SU-DHL-6 (cell line): ENCODE results near the gene DNAJB2.
"Not testable (repeated sequence)": the region's sequence is repeated elsewhere in the genome, so short reads cannot be mapped to it uniquely, and the experiment has no call there.

Experiments
- H2AFZ ChIP-seq: fragments of 200-600 bp; sonication (generic); 2 replicates; pipeline ENCODE4 v1.6.1; 2014; ENCODE audit warnings: low read depth, mild to moderate bottlenecking, moderate library complexity, mixed read lengths, antibody characterized with exemption, low read length; ENCODE audit not compliant: severe bottlenecking
- H3F3A ChIP-seq: fragments of 200-600 bp; shearing (Covaris generic); 2 replicates; pipeline ENCODE4 v1.6.0; 2016; ENCODE audit warnings: antibody characterized with exemption, mild to moderate bottlenecking; ENCODE audit not compliant: insufficient read depth
- H3K27ac ChIP-seq: fragments of 200-600 bp; sonication (generic); 2 replicates; pipeline ENCODE4 v1.5.1; 2016; ENCODE audit warnings: low read depth, mild to moderate bottlenecking, low read length, moderate library complexity, mixed read lengths
- H3K27me3 ChIP-seq: fragments of 200-600 bp; sonication (generic), shearing (Covaris generic); 2 replicates; pipeline ENCODE4 v1.6.0; 2014; ENCODE audit warnings: mild to moderate bottlenecking, low read length
- H3K36me3 ChIP-seq: fragments of 200-600 bp; sonication (generic); 2 replicates; pipeline ENCODE4 v1.6.1; 2014; ENCODE audit warnings: mild to moderate bottlenecking, low read length, mixed read lengths
- H3K4me2 ChIP-seq: fragments of 300-600, 200-600 bp; shearing (Covaris generic), sonication (generic); 2 replicates; pipeline ENCODE4 v1.6.0; 2014; ENCODE audit warnings: low read length, low read depth, mild to moderate bottlenecking; ENCODE audit not compliant: poor library complexity, severe bottlenecking
- H3K4me3 ChIP-seq: fragments of 200-600 bp; sonication (generic); 2 replicates; pipeline ENCODE4 v1.5.1; 2014; ENCODE audit warnings: antibody characterized with exemption, low read length, mild to moderate bottlenecking, mixed read lengths; ENCODE audit not compliant: insufficient read depth, poor library complexity, severe bottlenecking
- H3K79me2 ChIP-seq: fragments of 200-600 bp; sonication (generic); 2 replicates; pipeline ENCODE4 v1.6.1; 2014; ENCODE audit warnings: mild to moderate bottlenecking, low read length, moderate library complexity; ENCODE audit not compliant: insufficient read depth
- H3K9ac ChIP-seq: fragments of 200-600 bp; sonication (generic); 2 replicates; pipeline ENCODE4 v1.7.0; 2014; ENCODE audit warnings: mild to moderate bottlenecking, low read length
- H3K9me2 ChIP-seq: fragments of 200-600 bp; sonication (generic); replicated peaks from 2 replicates; pipeline ENCODE4 v1.6.1; 2014; ENCODE audit warnings: low read length; ENCODE audit not compliant: insufficient read depth
- H3K9me3 ChIP-seq: fragments of 200-600 bp; sonication (generic); 2 replicates; pipeline ENCODE4 v1.6.1; 2014; ENCODE audit warnings: low read length, mixed read lengths; ENCODE audit not compliant: insufficient read depth
- H4K20me1 ChIP-seq: fragments of 200-600 bp; sonication (generic); 2 replicates; pipeline ENCODE4 v1.6.1; 2014; ENCODE audit warnings: low read depth, mild to moderate bottlenecking, antibody characterized with exemption, low read length, moderate library complexity, mixed read lengths
- EZH2phosphoT487 ChIP-seq: fragments of 200-600 bp; sonication (generic), shearing (Covaris generic); conservative IDR thresholded peaks from 2 replicates; pipeline ENCODE4 v1.6.1; 2018; ENCODE audit warnings: mild to moderate bottlenecking, antibody characterized with exemption, low read length, moderate library complexity, mixed read lengths
- TF ChIP-seq, protein P1 (sequence below): fragments of 200-600 bp; sonication (generic); IDR thresholded peaks from one replicate; pipeline ENCODE4 v1.5.1; 2017; ENCODE audit warnings: antibody characterized with exemption, mild to moderate bottlenecking, low read length, moderate library complexity; ENCODE audit not compliant: insufficient read depth, poor library complexity, severe bottlenecking

Gene DNAJB2

GRCh38 chr2:219308142-219309101, 29.3 kb downstream of the DNAJB2 start:
- H3K27ac ChIP-seq, result no peak overlapping the region
- H2AFZ ChIP-seq, result no peak overlapping the region
- no peaks in the 10 kb centered on the region for H3K27me3 ChIP-seq
- H4K20me1 ChIP-seq, result no peaks in the 10 kb centered on the region
- TF ChIP-seq, protein P1, sequence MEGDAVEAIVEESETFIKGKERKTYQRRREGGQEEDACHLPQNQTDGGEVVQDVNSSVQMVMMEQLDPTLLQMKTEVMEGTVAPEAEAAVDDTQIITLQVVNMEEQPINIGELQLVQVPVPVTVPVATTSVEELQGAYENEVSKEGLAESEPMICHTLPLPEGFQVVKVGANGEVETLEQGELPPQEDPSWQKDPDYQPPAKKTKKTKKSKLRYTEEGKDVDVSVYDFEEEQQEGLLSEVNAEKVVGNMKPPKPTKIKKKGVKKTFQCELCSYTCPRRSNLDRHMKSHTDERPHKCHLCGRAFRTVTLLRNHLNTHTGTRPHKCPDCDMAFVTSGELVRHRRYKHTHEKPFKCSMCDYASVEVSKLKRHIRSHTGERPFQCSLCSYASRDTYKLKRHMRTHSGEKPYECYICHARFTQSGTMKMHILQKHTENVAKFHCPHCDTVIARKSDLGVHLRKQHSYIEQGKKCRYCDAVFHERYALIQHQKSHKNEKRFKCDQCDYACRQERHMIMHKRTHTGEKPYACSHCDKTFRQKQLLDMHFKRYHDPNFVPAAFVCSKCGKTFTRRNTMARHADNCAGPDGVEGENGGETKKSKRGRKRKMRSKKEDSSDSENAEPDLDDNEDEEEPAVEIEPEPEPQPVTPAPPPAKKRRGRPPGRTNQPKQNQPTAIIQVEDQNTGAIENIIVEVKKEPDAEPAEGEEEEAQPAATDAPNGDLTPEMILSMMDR, result no peak
- TF ChIP-seq EZH2phosphoT487, result no peak
- H3K9ac ChIP-seq, result no peak overlapping the region
- H3K4me3 ChIP-seq, result no peak overlapping the region
- H3K9me3 ChIP-seq, result no peaks in the 10 kb centered on the region
- no peaks in the 10 kb centered on the region for H3F3A ChIP-seq
- no peak overlapping the region for H3K4me2 ChIP-seq
- no peaks in the 10 kb centered on the region for H3K9me2 ChIP-seq
- no peaks in the 10 kb centered on the region for H3K36me3 ChIP-seq
- no peaks in the 10 kb centered on the region for H3K79me2 ChIP-seq

DNA sequence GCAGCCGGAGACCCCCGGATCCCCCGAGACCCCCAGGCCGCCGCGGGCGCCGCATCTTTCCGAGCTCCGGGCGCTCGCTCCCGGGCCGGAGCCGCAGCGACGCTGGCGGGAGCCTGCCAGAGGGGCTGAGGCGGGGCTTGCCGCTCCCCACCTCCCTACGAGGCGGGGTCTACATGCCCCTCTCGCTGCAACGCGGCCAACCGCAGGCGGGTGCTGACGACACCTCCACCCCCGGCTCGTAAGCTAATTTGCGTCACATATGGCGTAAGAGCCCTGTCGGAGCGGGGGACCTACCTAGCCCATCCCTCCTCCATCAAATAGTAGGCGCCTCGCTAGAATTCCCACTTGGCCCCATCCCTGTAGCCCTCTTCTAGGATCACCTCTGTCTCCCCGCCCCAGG, 30.1 kb downstream of the DNAJB2 start, which contains the start of gene PTPRN:
Gene PTPRN, minus strand, starts transcription at position 124 of the 400 bp plus-strand sequence. Its CDS starts 69 bp downstream, at position 55.
- H3K9ac ChIP-seq, result no peak within 1 kb of the TSS
- no peaks in the 10 kb centered on the region for H4K20me1 ChIP-seq
- TF ChIP-seq, protein P1, result no peak
- no peak for TF ChIP-seq EZH2phosphoT487
- no peaks in the 10 kb centered on the region for H3K9me3 ChIP-seq
- no peaks in the 10 kb centered on the region for H3K27me3 ChIP-seq
- no peak within 1 kb of the TSS for H3K4me3 ChIP-seq
- H3K79me2 ChIP-seq, result no peaks in the 10 kb centered on the region
- H3F3A ChIP-seq, result no peaks in the 10 kb centered on the region
- H3K27ac ChIP-seq, result no peak within 1 kb of the TSS
- no peak within 1 kb of the TSS for H3K4me2 ChIP-seq
- no peaks in the 10 kb centered on the region for H3K9me2 ChIP-seq
- H2AFZ ChIP-seq, result no peak within 1 kb of the TSS
- H3K36me3 ChIP-seq, result no peaks in the 10 kb centered on the region

- H2AFZ ChIP-seq, H3K9me3 ChIP-seq, H3K4me2 ChIP-seq, H3K79me2 ChIP-seq, H3K27me3 ChIP-seq, H4K20me1 ChIP-seq, H3K4me3 ChIP-seq, H3K9me2 ChIP-seq, H3K9ac ChIP-seq, H3K27ac ChIP-seq, H3K36me3 ChIP-seq, H3F3A ChIP-seq: not testable (repeated sequence)
Observed at GRCh38 chr2:219312683-219313263, 33.6 kb downstream of the DNAJB2 start.
